GM21576 (cell line): Measurements from ENCODE around the gene NSUN3.

Source experiments
- ATAC-seq: cut with Tn5 transposase; IDR thresholded peaks from one replicate; pipeline ENCODE4 v1.9.1; 2021; ENCODE audit warnings: mild to moderate bottlenecking, moderate library complexity; ENCODE audit not compliant: unreplicated experiment

NSUN3 gene

DNA sequence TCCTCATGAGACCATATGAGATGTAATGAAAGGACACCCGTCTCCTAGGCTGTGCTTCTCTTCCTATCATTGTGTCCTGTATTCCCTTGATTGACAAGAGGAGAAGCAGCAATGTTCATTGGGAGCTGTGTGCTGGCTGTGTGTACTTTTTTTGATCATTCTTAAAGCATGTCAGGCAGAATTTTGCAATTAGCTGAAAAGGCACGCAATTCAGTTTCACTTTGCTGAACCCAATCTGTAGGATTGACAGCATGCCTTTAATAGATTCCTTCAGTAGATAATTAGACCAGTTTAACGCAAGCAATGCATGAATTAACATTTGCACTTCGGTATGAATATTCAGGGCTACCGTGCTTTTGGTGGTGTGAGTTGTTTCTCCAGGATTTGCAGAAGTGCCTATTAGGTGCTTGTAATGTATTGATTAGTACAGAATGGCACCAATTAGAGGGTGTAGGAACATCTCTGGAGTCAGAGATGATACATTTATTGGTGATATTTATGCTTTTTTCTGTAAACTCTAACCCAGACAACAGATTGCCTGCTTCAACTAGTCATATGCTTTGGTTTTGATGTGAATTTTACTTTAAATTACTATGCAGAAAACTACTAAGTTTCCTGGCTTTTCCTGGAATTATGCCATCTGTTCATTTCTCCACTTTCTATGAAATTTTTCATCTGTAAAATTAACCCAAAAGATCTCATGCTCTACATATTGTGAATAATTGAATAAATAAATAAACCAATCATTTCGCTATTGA is 114.3 kb downstream of the NSUN3 start:
- ATAC-seq: no peak
